Measurements from ENCODE around the gene SH3TC1.

GRCh38 chr4:8194306-8195242, 4.5 kb upstream of the SH3TC1 start:
- TF ChIP-seq, protein P1, sequence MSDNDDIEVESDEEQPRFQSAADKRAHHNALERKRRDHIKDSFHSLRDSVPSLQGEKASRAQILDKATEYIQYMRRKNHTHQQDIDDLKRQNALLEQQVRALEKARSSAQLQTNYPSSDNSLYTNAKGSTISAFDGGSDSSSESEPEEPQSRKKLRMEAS (IDR thresholded peaks at IDR 0.05; ENCODE audit: low read depth, low read length), result no peak
- TF ChIP-seq CTCF (IDR thresholded peaks at IDR 0.05; ENCODE audit: low read depth, low read length) (no peak), POLR2A (IDR thresholded peaks at IDR 0.05; ENCODE audit: extremely low read depth, insufficient read length) (no peak), MYC (IDR thresholded peaks at IDR 0.05; ENCODE audit: low read depth, low read length) (no peak)
